GM18508 (cell line): ENCODE measurements around the gene RAPGEF4.

Source experiments
- ATAC-seq: cut with Tn5 transposase; IDR thresholded peaks from one replicate; pipeline ENCODE4 v1.9.1; 2021; ENCODE audit warnings: moderate number of reproducible peaks; ENCODE audit not compliant: insufficient read depth, unreplicated experiment

RAPGEF4 gene

DNA sequence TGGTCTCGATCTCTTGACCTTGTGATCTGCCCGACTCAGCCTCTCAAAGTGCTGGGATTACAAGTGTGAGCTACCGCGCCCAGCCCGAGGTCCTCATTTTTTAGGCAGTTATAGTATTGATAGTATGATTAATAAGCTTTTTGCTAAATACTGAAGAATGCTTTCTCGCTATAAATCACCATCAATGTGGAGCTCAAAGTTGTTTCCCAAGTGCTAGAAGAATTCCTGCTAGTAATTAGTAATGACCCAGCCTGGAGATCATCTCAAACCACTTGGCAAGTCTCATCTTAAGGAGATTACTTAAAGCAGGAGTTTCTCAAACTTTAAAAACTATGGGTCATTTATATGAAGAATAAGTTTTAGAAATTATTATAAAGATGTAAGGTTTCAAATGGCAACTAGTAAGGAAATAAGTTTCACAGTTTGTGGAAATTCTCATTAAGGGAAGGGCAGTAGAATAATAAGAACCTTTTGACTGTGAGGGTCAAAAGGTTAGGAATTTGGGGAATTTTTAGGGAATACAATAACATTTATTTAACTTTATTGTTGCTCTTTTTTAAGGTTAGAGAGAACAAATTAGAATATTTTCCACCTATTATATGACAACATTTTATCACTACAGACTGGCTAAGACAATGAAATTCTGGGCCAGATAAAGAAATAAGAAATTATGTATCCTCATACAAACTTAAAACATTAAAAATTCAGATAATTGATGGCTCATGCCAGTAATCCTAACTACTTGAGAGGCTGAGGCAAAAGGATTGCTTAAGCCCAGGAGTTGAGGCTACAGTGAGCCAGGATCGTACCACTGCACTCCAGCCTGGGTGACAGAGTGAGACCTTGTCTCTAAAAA, 191.4 kb downstream of the RAPGEF4 start:
- no peak for ATAC-seq

- ATAC-seq: no peak
These were observed 192.2 kb downstream of the RAPGEF4 start for GRCh38 chr2:172927641-172928357.

DNA sequence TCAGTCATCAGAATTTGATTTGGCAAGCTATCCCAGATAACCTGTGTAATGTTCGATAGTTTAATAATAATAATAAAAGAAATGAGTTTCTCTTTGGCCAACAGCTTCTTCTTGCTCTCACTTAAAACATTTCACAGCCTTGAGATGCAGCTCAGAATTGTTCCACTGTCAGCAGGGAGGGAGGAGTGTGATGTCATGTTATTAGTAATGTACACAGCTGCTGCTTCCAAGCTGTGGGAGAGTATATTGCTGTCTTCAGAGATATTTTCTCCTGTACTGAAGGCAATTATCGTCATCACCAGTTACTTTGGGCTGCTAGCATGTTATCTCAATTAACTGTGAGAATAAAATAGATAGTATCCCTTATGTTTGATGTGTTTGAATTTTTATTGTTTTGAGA, 193.1 kb downstream of the RAPGEF4 start:
- ATAC-seq: no peak

- ATAC-seq: no peak
These were observed 194.0 kb downstream of the RAPGEF4 start for GRCh38 chr2:172929644-172930043.

GRCh38 chr2:172930871-172931255, 195.2 kb downstream of the RAPGEF4 start:
- ATAC-seq: no peak

DNA sequence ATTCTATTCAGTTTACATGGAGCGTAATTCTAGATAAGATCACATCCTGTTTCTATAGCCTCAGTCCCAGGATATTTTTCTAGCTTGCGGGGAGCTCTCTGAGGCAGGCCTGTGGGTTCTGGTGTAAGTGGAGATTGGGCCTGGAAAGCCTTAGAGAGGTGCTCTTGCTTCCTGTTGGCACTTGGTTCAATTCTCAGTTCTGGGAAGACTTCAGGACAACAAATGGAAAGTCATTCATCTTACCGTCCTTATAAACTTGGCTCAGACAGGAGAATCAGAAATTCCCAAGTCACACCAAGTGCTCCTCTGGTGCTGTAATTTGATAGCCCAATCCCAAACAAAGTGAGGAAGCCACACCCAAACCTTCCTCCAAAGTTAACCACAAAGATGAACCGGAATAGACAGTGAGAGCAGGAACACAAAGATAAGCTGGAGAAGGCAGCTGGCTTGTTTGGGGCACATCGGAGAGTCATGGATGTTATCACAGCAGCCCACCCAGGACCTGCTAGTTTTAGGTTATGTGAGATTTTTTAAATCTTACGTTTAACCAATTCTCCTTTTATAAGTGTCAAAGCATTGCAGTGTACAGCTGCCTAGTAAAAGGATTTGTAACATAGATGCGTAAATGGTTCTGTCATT, 195.7 kb downstream of the RAPGEF4 start:
- ATAC-seq: no peak

DNA sequence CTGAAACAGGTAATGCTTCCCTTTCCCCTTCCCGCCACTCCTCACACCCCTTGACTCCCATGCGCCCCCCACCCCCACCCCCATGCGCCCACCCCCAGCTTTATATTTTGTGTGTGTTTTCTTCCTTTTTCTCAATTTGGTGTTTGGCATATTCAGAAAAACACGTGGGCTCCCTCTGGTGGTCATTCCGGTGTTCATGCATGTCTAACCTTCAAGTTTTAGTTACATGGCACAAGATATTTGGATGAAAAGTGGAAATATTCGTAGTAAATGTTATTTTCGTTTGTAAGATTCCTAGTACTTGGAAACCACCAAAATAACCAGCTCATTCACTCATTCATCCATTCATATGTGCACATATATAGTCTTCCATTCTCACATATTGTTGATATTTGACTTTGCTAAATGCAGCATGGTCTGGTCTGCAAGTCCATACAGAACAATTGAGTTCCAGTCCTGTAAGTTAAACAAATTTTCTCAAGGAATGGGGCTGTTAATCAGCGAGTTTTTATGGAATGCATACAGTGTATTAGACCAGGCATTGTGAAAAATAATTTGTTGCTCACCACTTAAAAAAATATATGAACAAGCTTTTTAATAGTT, 196.4 kb downstream of the RAPGEF4 start:
- ATAC-seq: no peak

GRCh38 chr2:172937884-172938712, 202.5 kb downstream of the RAPGEF4 start:
- no peak for ATAC-seq

DNA sequence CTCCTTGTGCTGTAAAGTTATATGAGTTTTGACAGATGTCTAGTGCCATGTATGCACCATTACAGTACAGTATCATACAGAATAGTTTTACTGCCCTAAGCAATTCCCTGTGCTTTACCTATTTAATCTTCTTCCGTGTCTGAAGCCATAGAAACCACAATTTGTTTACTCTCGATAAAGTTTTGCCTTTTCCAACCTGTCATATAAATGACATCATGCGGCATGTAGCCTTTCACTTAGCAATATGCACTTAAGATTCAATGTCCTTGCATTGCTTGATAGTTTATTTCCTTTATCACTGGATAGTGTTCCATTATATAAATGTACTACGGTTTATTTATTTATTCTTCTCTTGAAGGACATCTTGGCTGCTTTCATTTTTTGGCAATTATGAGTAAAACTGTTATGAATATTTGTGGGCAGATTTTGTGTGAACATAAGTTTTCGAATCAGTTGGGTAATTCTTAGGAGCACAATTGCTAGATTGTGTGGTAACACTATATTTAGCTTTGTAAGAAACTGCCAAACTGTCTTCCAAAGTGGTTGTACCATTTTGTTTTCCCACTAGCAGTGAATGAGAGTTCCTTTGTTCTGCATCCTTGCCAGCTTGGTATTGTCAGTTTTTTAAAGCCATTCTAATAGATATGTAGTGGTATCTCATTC, 203.2 kb downstream of the RAPGEF4 start:
- no peak for ATAC-seq

DNA sequence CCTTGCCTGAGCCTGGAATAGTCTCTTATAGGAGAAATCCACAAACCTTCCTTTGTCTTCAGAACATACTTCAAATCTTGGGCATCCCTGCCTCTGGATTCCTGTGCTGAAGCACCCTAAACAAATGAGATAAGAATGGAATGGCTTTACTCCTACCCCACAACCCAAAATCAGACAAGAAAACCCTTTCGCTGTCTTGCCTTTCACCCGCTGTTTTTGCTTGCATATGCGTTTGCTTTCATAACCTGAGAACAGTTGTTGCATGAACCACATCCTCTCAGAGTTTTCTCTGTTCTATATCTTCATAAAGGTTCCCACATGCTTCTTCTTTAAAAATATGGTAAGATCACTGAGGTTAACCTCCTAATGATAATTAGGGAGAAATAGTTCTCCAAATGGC, 207.9 kb downstream of the RAPGEF4 start:
- ATAC-seq: no peak

GRCh38 chr2:172944022-172944793, 208.6 kb downstream of the RAPGEF4 start:
- ATAC-seq: no peak

GRCh38 chr2:172944794-172945509, 209.3 kb downstream of the RAPGEF4 start:
- ATAC-seq: no peak

DNA sequence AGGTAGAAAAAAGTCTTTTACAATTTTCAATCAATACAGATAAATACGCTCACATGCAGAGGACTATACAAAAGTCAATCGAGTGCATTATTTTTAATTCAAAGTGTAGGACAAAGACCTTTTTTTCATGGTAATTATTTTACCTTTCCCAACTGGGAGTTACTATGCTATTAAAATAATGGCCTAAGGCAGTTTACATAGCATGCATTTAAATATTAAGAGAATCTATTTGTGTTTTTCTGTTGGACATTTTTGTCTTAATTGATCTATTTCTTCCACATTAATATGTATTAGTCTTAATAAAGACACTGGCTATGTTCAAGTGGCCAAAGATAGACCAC, 209.8 kb downstream of the RAPGEF4 start:
- no peak for ATAC-seq

- ATAC-seq: no peak
These were observed 212.0 kb downstream of the RAPGEF4 start for GRCh38 chr2:172947461-172948153.

DNA sequence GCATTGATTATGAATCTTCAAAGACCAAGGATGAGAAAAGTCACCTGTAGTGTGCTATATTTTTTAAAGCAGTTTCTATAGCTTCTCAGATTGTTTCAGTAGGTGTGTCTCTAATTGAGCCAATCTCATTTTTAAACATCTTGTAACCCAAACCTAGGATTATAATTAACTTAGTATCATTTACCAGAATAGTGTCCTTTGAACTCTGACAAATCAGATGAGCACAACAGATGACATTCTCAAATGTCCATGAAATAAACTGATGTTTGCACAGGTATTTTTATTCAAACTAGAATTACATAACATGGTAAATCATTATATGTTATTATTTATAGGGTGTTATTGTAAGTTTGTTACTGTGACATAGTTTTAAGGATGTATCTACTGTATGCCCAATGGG, 213.9 kb downstream of the RAPGEF4 start:
- ATAC-seq: no peak

DNA sequence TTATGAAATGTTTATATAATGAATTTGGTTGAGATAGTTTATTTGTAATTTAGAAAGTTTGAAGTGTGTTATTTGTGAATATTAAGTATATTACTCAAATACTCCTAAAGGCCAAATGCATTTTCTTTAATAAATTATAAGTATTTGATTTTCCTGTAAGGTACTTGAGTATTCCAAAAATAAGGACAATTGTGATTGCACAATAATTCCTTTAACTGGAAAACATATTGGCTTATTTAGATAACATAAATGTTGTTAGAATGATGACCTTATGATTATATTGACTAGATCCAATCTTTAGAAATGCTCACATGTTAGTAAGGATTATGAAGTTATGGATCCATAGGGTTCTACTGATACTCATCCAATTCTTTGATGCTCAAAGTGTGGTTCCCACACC, 214.9 kb downstream of the RAPGEF4 start:
- ATAC-seq: no peak

DNA sequence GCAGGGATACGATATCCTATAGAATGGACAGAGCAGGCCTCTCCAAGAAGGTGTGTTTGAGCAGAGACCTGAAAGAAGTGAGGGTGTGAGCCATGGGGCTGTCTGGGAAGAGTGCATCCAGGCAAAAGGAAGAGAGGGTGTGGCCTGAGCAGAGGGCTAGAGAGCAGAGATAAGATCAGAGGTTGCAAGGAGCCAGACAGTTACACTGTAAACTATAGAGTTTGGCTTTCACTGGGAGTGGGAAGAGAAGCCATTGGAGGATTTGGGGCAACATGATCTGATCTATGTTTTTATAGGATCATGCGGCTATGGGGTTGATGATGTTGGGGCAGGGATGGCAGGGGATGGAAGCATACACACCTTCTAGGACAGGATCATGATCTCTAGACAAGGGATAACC, 215.9 kb downstream of the RAPGEF4 start:
- no peak for ATAC-seq

DNA sequence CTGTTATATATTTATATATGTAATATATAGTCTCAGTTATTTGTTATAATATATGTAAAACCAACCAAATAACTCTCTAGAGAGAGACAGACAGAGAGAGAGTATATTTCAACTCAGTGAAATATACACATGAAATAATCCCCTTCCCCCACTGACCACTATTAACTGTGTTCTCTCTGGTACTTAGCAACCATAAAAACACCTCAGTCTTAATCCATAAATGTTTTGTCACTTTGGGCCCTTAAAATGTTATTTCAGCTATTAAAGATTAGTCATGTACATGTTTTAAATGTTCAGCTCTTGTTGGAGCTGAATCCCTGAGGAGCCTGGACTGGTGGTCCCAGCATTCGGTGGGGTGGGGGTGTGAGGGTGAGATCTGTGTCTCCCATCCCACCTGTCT, 217.8 kb downstream of the RAPGEF4 start:
- no peak for ATAC-seq
